HG02678 (cell line): Measurements from ENCODE around the gene POLR2F.
A peak's percentile ranks its signal among the peaks of the same experiment; 100 is the strongest.
"Not testable (repeated sequence)": the region's sequence is repeated elsewhere in the genome, so short reads cannot be mapped to it uniquely, and the experiment has no call there.

Source experiments
- ATAC-seq: cut with Tn5 transposase; IDR thresholded peaks from one replicate; pipeline ENCODE4 v1.9.1; 2021; ENCODE audit warnings: mild to moderate bottlenecking, moderate library complexity; ENCODE audit not compliant: unreplicated experiment

Gene POLR2F

DNA sequence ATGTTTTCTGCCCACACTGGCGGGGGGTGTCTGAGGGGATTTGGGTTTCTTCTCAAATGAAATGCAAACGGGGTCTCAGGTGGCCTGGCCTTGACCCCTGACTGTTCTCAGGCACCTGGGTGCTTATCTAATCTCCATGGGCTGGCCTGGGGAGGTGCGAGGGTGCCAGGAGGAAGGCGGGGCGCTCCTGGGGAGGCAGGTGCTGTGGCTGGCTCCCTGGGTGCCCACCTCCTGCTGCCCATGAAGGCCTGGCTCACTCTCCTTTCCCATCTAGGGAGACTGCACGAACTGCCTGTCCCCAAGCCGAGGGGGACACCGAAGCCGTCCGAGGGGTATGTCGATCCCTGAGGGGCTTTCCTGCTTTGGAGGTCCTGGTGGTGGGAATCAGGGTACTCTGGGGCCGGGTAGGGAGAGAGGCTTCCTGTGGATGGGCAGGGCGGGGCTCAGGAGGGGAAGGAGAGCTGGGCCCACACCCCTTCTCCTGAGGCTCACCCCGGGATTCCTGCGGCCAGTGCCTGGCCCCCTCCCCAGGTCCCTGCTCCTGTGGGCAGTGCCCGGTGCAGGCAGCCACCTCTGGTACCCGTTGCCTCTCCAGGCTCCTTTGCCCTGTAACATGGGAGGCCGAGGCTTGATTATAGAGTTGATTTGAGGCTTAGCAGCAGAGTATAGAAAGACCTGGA, 29.0 kb upstream of the POLR2F start:
- ATAC-seq: no peak

DNA sequence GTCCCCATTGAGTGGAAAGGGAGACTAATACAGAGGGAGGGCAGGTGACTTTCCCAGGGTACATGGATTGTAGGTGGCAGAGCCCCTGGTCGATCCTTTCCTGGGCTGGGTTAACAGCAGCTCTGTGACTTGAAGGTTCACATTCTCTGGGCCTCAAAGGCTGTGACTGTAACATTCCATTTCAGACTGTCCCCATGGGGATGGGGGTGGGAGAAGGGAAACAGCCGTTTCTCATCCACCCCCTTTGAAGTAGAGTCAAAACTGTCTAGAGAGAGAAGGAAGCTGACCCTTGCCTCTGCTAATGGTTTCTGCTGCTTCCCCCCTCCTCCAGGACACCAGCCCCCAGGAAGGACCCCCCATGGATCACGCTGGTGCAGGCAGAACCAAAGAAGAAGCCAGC, 28.2 kb upstream of the POLR2F start:
- ATAC-seq: no peak

DNA sequence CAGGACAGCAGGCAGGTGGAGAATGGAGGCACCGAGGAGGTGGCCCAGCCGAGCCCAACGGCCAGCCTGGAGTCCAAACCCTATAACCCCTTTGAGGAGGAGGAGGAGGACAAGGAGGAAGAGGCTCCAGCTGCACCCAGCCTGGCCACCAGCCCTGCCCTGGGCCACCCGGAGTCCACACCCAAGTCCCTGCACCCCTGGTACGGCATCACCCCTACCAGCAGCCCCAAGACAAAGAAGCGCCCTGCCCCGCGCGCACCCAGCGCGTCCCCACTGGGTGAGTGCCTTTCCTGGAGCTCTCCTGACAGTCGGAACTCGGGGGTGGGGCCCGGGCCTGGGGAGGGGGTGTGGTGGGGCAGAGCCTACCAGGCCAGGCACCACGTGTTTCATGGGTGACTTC, 27.7 kb upstream of the POLR2F start:
- no peak for ATAC-seq

DNA sequence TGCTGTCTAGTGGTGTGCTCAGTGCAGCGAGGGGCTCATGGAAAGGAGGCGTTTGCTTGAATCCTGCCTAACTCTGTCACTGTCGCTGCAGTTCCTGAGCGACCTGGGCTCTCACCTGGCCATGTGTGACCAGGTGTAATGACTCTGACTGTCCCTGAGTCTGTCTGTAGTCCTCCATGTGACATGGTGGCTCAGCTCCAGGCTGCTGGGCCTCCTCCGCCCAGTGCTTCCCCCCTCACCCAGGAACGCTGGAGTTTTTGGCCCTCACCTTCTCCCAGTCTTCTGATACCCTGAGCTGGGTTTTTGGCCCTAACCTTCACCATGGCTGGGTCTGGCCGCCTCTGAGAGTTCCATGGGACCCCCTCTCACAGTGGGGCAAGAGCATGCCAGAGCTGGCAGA, 27.1 kb upstream of the POLR2F start:
- no peak for ATAC-seq

DNA sequence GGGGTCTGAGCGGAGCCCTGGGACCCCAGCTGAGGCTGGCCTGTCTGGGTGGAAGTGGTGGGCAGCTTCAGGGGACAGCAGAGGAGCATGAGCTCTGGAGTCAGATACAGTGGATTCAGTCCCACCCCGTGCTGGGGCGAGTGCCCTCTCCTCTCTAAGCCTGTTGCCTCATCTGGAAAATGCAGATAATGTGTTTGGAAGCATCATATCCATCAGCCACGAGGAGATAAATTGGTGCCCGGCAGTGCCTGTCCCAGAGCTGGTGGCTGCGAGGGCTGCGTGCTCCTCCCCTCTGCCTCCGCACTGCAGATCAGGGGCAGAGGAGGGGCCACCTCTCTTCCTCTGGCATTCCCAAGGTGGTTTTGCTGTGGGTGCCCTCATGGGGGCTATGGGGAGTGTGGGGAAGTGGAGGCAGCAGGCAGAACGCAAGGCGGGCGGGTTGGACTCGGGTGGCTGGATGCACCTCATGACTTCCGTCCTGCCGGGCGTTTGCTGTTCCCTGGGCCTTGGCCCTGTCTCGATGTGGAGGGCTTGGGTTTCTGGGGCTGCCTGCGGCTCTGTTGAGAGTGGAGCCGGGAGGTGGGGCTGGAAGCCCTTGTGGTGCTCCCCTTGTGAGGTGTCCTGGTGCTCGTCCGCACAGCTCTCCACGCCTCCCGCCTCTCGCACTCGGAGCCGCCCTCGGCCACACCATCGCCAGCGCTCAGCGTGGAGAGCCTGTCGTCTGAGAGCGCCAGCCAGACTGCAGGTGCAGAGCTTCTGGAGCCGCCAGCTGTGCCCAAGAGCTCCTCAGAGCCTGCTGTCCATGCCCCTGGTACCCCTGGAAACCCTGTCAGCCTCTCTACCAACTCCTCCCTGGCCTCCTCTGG, 26.5 kb upstream of the POLR2F start:
- no peak for ATAC-seq

DNA sequence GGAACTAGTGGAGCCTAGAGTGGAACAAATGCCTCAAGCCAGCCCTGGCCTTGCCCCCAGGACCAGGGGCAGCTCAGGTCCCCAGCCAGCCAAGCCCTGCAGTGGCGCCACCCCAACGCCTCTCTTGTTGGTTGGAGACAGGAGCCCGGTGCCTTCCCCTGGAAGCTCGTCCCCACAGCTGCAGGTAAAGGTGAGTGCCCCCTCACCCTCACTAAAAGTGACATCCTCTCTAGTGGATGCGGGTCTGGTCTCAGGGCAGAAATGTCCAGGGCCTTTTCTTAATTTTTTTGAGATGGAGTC, 25.9 kb upstream of the POLR2F start:
- no peak for ATAC-seq

DNA sequence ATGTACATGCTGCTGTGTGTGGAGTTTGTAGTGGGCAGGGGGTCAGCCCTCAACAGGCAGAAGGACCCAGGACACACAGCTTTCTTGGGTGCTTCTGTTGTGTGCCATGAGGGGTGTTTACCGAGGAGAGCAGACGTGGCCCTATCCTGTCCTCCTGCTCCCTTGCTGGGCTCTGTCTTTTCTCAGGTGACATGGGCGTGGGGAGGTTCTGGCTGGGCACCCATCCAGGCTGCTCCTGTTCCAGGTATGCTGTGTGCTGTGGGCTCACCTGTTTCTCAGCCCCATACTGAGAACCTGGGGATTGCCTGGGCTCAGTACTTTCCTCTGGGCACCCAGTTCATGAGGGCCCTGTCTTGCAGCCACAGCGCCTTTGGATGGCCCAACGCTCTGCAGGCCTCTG, 24.1 kb upstream of the POLR2F start:
- no peak for ATAC-seq

DNA sequence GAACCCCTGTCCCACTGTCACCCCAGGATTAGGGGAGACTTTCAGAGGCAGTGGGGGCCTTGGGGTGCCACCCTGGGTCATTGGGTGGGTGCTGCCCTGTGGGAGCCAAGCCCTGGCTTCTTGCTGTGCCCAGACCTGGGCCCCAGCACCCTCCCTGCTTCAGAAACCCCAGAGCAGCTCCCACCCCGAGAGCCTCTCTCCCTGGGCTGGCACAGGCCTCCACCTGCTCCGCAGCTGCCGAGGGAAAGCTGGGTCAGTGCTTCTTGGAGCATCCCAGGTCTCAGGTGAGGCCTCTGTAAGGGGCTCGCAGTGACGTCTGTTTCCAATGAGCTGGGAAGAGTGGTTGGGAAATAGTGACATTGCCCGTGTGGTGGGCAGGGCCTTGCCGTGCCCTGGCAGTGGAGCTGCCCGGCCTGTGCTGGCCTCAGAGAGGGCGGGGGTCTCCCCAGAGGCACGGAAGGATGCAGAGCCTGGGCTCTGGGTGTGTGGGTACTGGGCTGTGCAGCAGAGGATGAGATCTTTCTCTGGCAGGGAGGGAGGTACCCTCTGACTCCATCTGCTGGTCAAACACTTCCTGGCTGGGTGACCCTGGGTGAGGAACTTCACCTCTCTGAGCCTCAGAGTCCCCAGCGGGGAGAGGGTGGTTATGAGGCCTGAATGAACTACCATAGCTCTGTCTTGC, 23.1 kb upstream of the POLR2F start:
- no peak for ATAC-seq

DNA sequence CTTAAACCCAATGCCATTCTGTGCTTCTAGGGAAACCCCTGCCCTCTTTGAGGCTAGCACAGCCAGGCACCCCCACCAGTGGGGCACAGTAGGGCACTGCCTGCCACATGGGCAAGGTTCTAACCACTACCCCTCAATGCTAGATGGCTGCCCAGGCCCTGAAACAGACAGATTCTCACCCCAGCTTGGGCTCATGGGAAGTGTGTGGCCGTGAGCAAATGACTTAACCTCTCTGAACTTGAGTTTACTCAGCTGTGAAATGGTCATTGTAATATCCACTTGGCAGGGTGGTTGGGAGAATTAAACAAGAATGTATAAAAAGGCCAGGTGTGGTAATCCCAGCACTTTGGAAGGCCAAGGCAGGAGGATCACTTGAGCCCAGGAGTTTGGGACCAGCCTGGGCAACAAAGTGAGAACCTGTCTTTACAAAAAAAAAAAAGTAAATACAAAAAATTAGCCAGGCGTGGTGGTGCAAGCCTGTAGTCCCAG, 22.5 kb upstream of the POLR2F start:
- no peak for ATAC-seq

DNA sequence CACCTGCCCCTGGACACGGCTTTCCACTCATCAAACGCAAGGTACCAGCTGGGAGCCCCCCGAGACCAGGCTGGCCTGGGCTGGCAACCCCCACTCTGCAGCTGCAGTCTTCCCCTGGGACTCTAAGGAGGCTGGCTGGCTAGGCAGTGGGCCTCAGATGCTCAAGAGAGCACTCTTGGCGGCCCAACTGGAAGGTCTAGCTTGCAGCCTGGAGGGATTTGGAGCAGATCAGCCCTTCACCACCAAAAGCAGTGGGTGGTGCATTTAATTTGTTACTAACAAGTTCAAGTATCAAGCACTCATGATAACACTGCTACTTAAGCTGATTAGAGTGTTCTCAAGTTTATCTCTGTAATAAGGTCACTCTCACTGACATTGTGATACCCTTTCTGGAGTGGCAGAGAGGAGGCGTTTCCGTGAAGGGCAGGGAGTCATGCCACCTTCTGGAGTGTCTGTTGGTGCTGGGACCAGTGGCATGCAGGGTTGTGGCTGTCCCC, 21.6 kb upstream of the POLR2F start:
- ATAC-seq: no peak

DNA sequence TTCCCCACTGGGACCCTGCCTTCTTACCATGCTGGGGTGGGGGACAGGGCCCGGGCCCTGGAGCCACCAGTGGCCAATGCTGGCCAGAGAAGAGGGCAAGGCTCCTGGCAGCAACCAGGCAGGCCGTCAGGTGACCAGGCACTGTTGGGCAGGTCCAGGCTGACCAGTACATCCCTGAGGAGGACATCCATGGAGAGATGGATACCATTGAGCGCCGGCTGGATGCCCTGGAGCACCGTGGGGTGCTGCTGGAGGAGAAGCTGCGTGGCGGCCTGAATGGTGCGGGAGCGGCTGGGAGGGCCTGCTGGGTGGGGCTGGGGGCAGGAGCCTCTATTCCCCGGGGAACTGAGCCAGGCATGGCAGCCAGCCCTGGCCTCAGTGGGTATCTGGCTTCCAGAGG, 21.1 kb upstream of the POLR2F start:
- no peak for ATAC-seq

DNA sequence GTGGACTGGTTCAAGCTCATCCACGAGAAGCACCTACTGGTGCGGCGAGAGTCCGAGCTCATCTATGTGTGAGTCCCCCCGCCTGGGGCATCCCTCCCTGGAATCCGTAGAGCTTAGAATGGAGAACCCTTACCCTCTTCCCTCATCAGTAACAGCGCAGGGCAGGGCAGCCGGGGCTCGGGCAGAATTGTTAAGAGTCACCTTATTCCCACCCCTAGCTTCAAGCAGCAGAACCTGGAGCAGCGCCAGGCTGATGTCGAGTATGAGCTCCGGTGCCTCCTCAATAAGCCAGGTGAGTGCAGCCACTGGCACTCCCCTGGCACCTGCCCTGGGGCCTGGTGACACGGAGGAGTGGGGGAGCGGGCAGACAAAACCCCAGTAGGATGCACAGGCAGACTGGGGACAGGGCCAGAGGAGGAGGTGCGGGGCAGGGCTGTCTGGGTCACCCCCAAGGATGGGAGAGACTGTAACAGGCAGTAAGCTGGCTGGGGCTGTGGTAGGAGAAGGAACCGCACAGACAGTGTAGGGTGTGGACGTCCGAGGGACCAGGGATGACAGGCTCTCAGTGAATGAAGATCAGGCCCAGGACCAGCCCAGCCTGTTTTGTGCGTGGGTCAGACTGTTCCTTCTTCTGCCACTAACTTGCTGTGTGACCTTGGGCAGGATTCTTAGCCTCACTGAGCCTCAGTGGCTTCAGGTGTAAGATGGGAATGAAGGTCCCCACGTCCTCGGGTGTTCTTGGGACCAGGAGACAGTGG, 20.5 kb upstream of the POLR2F start:
- ATAC-seq: no peak

DNA sequence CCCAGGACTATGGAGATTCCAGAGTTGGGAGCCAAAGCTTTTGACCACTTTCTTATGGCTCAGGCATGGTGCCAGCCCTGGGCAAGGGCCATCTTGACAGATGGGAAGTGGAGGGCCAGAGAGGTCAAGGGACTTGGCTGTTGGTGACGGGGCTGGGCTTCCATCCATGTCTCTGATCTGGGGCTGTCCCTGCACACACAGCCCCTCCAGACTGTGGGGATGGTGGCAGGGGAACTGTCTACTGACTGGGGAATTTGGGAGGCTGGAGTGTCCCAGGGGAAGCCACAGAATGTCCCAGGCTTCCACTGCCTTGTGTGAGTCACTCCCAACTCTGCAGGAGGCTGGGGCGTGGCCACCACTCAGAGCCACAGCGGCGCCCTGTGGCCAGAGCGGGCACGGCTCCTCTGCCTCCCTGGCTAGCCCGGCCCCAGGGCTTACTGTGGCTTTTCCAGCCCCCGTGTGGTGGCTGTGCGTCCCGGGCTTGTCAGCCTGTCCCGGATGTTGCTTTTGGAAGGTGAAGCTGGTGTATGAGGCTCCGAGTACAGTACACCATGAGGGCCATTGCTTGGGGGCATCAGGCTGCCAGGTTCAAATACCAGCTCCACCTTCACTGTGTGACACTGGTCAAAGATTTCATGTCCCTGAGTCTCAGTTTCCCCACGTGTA, 19.7 kb upstream of the POLR2F start:
- ATAC-seq: peak; percentile 87

DNA sequence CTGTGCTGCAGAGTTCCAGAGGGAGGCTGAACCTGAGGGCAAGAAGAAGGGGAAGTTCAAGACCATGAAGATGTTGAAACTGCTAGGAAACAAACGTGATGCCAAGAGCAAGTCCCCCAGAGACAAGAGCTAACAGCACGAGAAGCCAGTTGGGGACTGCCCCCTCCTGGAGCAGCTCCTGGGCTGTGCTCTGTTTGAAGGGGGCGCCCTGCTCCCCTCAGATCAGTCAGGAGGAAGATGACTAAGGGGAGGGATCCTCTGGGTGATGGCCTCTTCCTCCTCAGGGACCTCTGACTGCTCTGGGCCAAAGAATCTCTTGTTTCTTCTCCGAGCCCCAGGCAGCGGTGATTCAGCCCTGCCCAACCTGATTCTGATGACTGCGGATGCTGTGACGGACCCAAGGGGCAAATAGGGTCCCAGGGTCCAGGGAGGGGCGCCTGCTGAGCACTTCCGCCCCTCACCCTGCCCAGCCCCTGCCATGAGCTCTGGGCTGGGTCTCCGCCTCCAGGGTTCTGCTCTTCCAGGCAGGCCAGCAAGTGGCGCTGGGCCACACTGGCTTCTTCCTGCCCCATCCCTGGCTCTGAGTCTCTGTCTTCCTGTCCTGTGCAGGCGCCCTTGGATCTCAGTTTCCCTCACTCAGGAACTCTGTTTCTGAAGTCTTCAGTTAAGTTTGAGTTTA, 12.7 kb upstream of the POLR2F start:
- ATAC-seq: no peak

DNA sequence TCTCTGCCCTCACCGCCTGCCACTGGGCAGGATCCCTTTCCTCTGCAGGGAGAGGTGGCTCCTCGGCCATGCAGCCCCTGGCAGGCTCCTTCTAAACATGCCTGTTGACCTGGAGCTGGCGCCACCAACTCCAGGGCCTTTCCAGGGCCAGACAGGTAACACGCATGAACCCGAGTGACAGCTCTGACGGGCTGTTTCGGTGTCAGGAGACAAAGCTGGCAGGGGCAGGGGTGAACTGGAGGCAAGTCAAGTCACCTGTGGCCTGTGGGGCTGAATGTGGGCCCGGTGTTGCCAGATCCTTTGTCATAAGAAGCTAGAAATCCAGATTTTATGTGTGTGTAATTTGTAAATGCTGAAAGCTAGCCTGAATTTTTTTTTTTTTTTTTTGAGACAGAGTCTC, 11.4 kb upstream of the POLR2F start:
- no peak for ATAC-seq

DNA sequence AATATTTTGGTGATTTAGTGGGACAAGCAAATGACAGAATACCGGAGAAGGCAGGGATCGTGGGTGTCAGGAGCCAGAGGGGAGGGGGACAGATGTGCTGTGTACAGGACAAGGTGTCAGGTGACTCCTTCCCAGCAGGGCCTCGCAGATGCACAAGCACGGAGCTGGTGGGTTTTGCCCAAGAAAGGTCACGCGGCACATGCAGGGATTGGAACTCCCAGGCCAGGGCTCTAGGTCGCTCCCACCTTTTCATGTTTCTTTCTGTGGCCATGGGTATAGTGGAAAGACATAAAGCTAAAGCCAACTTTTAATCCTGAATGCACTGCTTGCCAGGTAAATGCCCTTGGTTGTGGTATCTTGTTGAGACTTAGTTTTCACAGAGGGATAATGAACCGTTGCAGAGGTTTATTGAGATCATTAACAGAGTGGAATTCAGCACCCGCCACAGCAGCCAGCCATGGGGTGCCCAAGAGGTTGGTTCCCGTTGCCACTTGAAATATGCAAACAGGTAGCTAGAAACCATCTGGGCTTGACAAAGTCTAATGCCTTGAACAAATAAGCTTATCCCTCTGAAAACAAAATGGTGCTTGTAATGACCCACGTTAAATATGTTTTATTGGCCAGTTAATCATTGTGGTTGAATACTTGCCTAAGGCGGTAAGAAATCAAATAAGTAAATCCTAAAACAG, 10.2 kb upstream of the POLR2F start:
- no peak for ATAC-seq

DNA sequence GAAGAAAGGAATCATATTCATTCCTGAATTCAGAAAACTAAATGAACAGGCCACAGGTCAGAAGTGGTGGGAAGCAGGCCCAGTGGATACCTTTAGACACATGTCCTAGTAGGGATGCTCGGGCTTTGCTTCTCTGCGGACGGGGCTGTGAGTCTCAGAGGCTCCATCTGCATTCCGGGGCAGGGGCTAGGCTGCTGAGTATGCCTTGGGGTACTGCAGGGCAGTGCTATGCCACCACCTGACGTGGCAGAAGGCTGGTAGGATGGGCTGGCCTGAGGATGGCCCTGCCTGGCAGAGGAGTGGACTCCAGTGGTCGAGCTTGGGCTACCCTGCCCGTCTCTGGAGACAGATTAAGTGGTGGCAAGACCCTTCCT, 9.7 kb upstream of the POLR2F start:
- ATAC-seq: no peak

DNA sequence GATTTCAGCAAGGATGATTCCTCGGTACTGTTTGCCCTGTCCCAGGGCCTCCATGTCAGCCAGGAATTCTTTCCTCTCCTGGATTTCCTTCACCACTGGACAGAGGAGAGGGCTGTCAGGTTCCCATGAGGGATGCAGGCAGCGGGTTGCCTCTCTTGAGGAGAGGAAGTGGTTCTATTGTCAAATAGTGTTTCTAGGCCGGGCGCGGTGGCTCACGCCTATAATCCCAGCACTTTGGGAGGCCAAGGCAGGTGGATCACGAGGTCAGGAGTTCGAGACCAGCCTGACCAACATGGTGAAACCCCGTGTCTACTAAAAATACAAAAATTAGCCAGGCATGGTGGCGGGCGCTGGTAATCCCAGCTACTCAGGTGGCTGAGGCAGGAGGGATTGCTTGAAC, 9.1 kb upstream of the POLR2F start:
- ATAC-seq: not testable (repeated sequence)

DNA sequence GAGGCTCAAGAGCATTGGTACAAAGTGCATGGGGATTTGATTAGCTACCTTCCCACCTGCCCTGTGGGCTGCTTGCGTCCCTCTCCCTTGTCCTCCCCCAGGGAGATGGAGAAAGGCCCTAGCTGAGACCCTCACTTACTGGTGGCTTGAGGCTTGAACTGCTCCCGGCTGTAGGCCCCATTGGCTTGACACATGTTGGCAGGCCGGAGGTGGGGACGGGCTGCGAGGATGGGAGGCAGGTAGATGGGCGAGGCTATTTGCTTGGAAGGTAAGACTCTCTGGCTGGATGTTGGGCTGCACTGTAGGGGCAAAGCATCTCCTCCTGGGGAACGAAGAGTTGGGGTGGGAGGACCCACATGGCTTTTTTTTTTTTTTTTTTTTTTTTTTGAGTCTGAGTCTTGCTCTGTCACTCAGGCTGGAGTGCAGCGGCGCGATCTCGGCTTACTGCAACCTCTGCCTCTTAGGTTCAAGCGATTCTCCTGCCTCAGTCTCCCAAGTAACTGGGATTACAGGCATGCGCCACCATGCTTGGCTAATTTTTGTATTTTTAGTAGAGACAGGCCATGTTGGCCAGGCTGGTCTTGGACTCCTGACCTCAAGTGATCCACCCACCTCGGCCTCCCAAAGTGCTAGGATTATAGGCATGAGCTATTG, 6.2 kb upstream of the POLR2F start:
- ATAC-seq: not testable (repeated sequence)
